Naive thymus-derived CD8-positive, alpha-beta T cell (primary cell): ENCODE data around the gene CASP10. TPM values are rescaled to one million over a fixed set of nuclear protein-coding genes. Genes with fewer than 3 reads are reported as not detected.

Source experiments
- ATAC-seq, 2 donors: fragments of 150-1000 bp; cut with Tn5 transposase in 1 of 2; sonication (Bioruptor Pico), chemical (Tn5 transposase) in 1 of 2; 1 replicate in 1 of 2; 2 replicates in 1 of 2; pipeline ENCODE4 v1.10.0; 2021; ENCODE audit warnings: mild to moderate bottlenecking in 2 of 2, moderate library complexity in 2 of 2
- POLR2A ChIA-PET: fragments of 350-600 bp; sonication (Branson Sonifier 250); formaldehyde crosslinking; loops from one replicate; lab custom pipeline; 2021; ENCODE audit warnings: antibody characterized with exemption; lab: Charles Lee
- DNase-seq, 10 donors: peaks; one replicate each; pipeline versions ENCODE4 v3.0.0 to v3.0.0-alpha.2; 2020 to 2022
- H3K27ac Mint-ChIP-seq, 10 donors: one replicate each; pipeline ENCODE4 v1.8.0; 2020 to 2022; ENCODE audit warnings: mild to moderate bottlenecking in 10 of 10, mixed read lengths in 10 of 10, moderate library complexity in 4 of 10, inconsistent platforms in 1 of 10
- H3K27me3 Mint-ChIP-seq, 5 donors: one replicate each; pipeline ENCODE4 v1.8.0; 2021 to 2022; ENCODE audit warnings: mixed read lengths in 5 of 5
- H3K36me3 Mint-ChIP-seq, 3 donors: one replicate each; pipeline ENCODE4 v1.8.0; 2020 to 2022; ENCODE audit warnings: mixed read lengths in 3 of 3, mild to moderate bottlenecking in 2 of 3, inconsistent platforms in 1 of 3
- H3K4me1 Mint-ChIP-seq, 4 donors: one replicate each; pipeline ENCODE4 v1.8.0; 2021 to 2022; ENCODE audit warnings: mixed read lengths in 4 of 4
- H3K4me3 Mint-ChIP-seq, 10 donors: one replicate each; pipeline ENCODE4 v1.8.0; 2020 to 2022; ENCODE audit warnings: mild to moderate bottlenecking in 10 of 10, mixed read lengths in 10 of 10, moderate library complexity in 6 of 10, inconsistent platforms in 1 of 10
- H3K9me3 Mint-ChIP-seq, 9 donors: one replicate each; pipeline ENCODE4 v1.8.0; 2020 to 2022; ENCODE audit warnings: mixed read lengths in 9 of 9, mild to moderate bottlenecking in 3 of 9, inconsistent platforms in 1 of 9, moderate library complexity in 1 of 9
- polyA plus RNA-seq, 3 donors: library from polyadenylated mRNA; unstranded; fragments of 300-500 nt; fragmentation: Illumina TruSeq; gene quantifications; one replicate each; pipeline ENCODE4 v1.2.3, GENCODE V29; 2021
- total RNA-seq, 8 experiments: library from RNA in 2 of 8; stranded (reverse) in 2 of 8; gene quantifications; one replicate each; pipeline ENCODE4 v1.2.3 and lab custom pipeline; 2021 to 2026

CASP10 gene
- total and polyA plus RNA-seq, 5 experiments from 2014 or later, result 8.6 to 48.1 (median 17.5) TPM

GRCh38 chr2:201266629-201267028 lies 83.7 kb downstream of the CASP10 start:
- ATAC-seq, result no peak
- H3K9me3 Mint-ChIP-seq, result no peaks in the 10 kb centered on the region
- H3K27ac Mint-ChIP-seq, result peak overlapping the region; percentile 40 to 98 (median 76)
- no peaks in the 10 kb centered on the region for H3K27me3 Mint-ChIP-seq
- POLR2A ChIA-PET, result interaction anchor here (0.6 to 2.0 kb wide), 3 partner anchors 10 to 20 kb away, joined by 3 to 5 read pairs (median 4); no protein-coding TSS in a partner anchor
- DNase-seq, result no peak
- H3K4me3 Mint-ChIP-seq, result peak overlapping the region in 5 of 10 donors; percentile 28 to 87 (median 39)
- H3K4me1 Mint-ChIP-seq, result peaks cover 33 to 92% (median 85%) of the 10 kb centered on the region in 4 donors
- H3K36me3 Mint-ChIP-seq, result peaks cover 7 to 56% (median 19%) of the 10 kb centered on the region in 3 donors

GRCh38 chr2:201267278-201268030 lies 84.5 kb downstream of the CASP10 start:
- peaks cover 36 to 96% (median 86%) of the 10 kb centered on the region in 4 donors for H3K4me1 Mint-ChIP-seq
- POLR2A ChIA-PET, result interaction anchor here (0.5 to 0.9 kb wide), 4 partner anchors 10 to 333 kb away, joined by 3 to 5 read pairs (median 4); no protein-coding TSS in a partner anchor
- peak overlapping the region in 9 of 10 donors; percentile 63 to 98 (median 78) for H3K27ac Mint-ChIP-seq
- ATAC-seq (no peak), DNase-seq (no peak)
- H3K9me3 Mint-ChIP-seq, result no peaks in the 10 kb centered on the region
- no peaks in the 10 kb centered on the region for H3K27me3 Mint-ChIP-seq
- H3K36me3 Mint-ChIP-seq, result peaks cover 7 to 64% (median 24%) of the 10 kb centered on the region in 3 donors
- peak overlapping the region in 4 of 10 donors; percentile 52 to 68 (median 64) for H3K4me3 Mint-ChIP-seq

GRCh38 chr2:201269764-201270163 lies 86.8 kb downstream of the CASP10 start:
- H3K36me3 Mint-ChIP-seq, result peaks cover 7 to 86% (median 37%) of the 10 kb centered on the region in 3 donors
- no peak for DNase-seq
- no peak overlapping the region for H3K4me3 Mint-ChIP-seq
- H3K9me3 Mint-ChIP-seq, result no peaks in the 10 kb centered on the region
- no peak for ATAC-seq
- peak overlapping the region in 8 of 10 donors; percentile 22 to 84 (median 74) for H3K27ac Mint-ChIP-seq
- H3K27me3 Mint-ChIP-seq, result no peaks in the 10 kb centered on the region
- POLR2A ChIA-PET, result interaction anchor here (0.6 to 1.6 kb wide), 4 partner anchors 9 to 914 kb away, joined by 3 to 7 read pairs (median 3); partner anchors contain the start of gene CASP8
- peaks cover 28 to 86% (median 75%) of the 10 kb centered on the region in 4 donors for H3K4me1 Mint-ChIP-seq

GRCh38 chr2:201270293-201271001 lies 87.5 kb downstream of the CASP10 start:
- no peak for DNase-seq
- Mint-ChIP-seq H3K9me3 (no peaks in the 10 kb centered on the region), H3K4me1 (peaks cover 29 to 82% (median 71%) of the 10 kb centered on the region in 4 donors), H3K27ac (peak overlapping the region in 9 of 10 donors; percentile 4 to 91 (median 75)), H3K36me3 (peaks cover 7 to 93% (median 42%) of the 10 kb centered on the region in 3 donors), H3K27me3 (no peaks in the 10 kb centered on the region), H3K4me3 (peak overlapping the region in 2 of 10 donors; percentile 10 to 45)
- no peak for ATAC-seq
- POLR2A ChIA-PET, result interaction anchor here (0.8 to 1.6 kb wide), 3 partner anchors 10 to 38 kb away, joined by 3 to 7 read pairs (median 4); partner anchors contain the start of gene CASP8

- peak overlapping the region in 2 of 10 donors; percentile 3 to 11 for H3K4me3 Mint-ChIP-seq
- no peaks in the 10 kb centered on the region for H3K9me3 Mint-ChIP-seq
- peaks cover under 1 to 94% (median 39%) of the 10 kb centered on the region in 3 donors for H3K36me3 Mint-ChIP-seq
- H3K27me3 Mint-ChIP-seq, result no peaks in the 10 kb centered on the region
- no peak for DNase-seq
- no peak for ATAC-seq
- peak overlapping the region; percentile 4 to 91 (median 76) for H3K27ac Mint-ChIP-seq
- POLR2A ChIA-PET, result no interaction called here
- H3K4me1 Mint-ChIP-seq, result peaks cover 18 to 76% (median 61%) of the 10 kb centered on the region in 4 donors
Measured at GRCh38 chr2:201271917-201272316, 89.0 kb downstream of the CASP10 start.

GRCh38 chr2:201273330-201273983 lies 90.5 kb downstream of the CASP10 start:
- ATAC-seq (no peak), DNase-seq (no peak)
- H3K4me1 Mint-ChIP-seq, result peaks cover 18 to 71% (median 54%) of the 10 kb centered on the region in 4 donors
- no peaks in the 10 kb centered on the region for H3K9me3 Mint-ChIP-seq
- H3K4me3 Mint-ChIP-seq, result peak overlapping the region in 2 of 10 donors; percentile 10 to 36
- H3K36me3 Mint-ChIP-seq, result peaks cover 0 to 96% (median 40%) of the 10 kb centered on the region in 3 donors
- H3K27me3 Mint-ChIP-seq, result no peaks in the 10 kb centered on the region
- H3K27ac Mint-ChIP-seq, result peak overlapping the region; percentile 41 to 86 (median 72)
- POLR2A ChIA-PET, result interaction anchor here (0.9 to 1.6 kb wide), 4 partner anchors 11 to 40 kb away, joined by 3 to 9 read pairs (median 4); partner anchors contain the start of gene CASP8

- H3K4me3 Mint-ChIP-seq, result no peak overlapping the region
- ATAC-seq (no peak), DNase-seq (no peak)
- peaks cover 0 to 95% (median 48%) of the 10 kb centered on the region in 3 donors for H3K36me3 Mint-ChIP-seq
- H3K27me3 Mint-ChIP-seq, result no peaks in the 10 kb centered on the region
- POLR2A ChIA-PET, result interaction anchor here (0.6 to 1.4 kb wide), 2 partner anchors 13 to 15 kb away, joined by 3 to 6 read pairs; partner anchors contain the start of gene CASP8
- H3K9me3 Mint-ChIP-seq, result no peaks in the 10 kb centered on the region
- peaks cover 22 to 70% (median 52%) of the 10 kb centered on the region in 4 donors for H3K4me1 Mint-ChIP-seq
- H3K27ac Mint-ChIP-seq, result peak overlapping the region; percentile 41 to 81 (median 66)
Measured at GRCh38 chr2:201275069-201275468, 92.1 kb downstream of the CASP10 start.

GRCh38 chr2:201275990-201276389 lies 93.0 kb downstream of the CASP10 start:
- Mint-ChIP-seq H3K27me3 (no peaks in the 10 kb centered on the region), H3K4me1 (peaks cover 22 to 68% (median 50%) of the 10 kb centered on the region in 4 donors), H3K4me3 (no peak overlapping the region), H3K9me3 (no peaks in the 10 kb centered on the region), H3K27ac (peak overlapping the region in 7 of 10 donors; percentile 25 to 69 (median 61)), H3K36me3 (peaks cover 5 to 95% (median 57%) of the 10 kb centered on the region in 3 donors)
- peak; percentile 52 to 68 for ATAC-seq
- POLR2A ChIA-PET, result interaction anchor here (0.7 to 1.4 kb wide), 3 partner anchors 10 to 17 kb away, joined by 3 to 4 read pairs (median 3); no protein-coding TSS in a partner anchor
- DNase-seq, result no peak

- DNase-seq (no peak), ATAC-seq (no peak)
- peaks cover 5 to 93% (median 57%) of the 10 kb centered on the region in 3 donors for H3K36me3 Mint-ChIP-seq
- POLR2A ChIA-PET, result interaction anchor here (0.5 to 1.8 kb wide), 3 partner anchors 10 to 117 kb away, joined by 3 to 6 read pairs (median 5); no protein-coding TSS in a partner anchor
- H3K4me1 Mint-ChIP-seq, result peaks cover 19 to 63% (median 45%) of the 10 kb centered on the region in 4 donors
- no peak overlapping the region for H3K4me3 Mint-ChIP-seq
- H3K27me3 Mint-ChIP-seq, result no peaks in the 10 kb centered on the region
- H3K9me3 Mint-ChIP-seq, result no peaks in the 10 kb centered on the region
- H3K27ac Mint-ChIP-seq, result peak overlapping the region; percentile 24 to 80 (median 64)
Measured at GRCh38 chr2:201276511-201276910, 93.6 kb downstream of the CASP10 start.
